ENCODE measurements around the gene GOLGA1.
"Not testable (repeated sequence)": the region's sequence is repeated elsewhere in the genome, so short reads cannot be mapped to it uniquely, and the experiment has no call there.

GOLGA1 gene

GRCh38 chr9:124934290-124934689 is 6.6 kb downstream of the GOLGA1 start:
- no peak for DNase-seq

GRCh38 chr9:124932333-124932732 is 8.6 kb downstream of the GOLGA1 start:
- no peak for DNase-seq

- DNase-seq = no peak
These were observed 11.4 kb downstream of the GOLGA1 start for GRCh38 chr9:124929464-124929863.

- no peak for DNase-seq
These were observed 12.8 kb downstream of the GOLGA1 start for GRCh38 chr9:124928116-124928515.

- DNase-seq = not testable (repeated sequence)
These were observed 20.5 kb downstream of the GOLGA1 start for GRCh38 chr9:124920394-124920793.

- no peak for DNase-seq
These were observed 26.0 kb downstream of the GOLGA1 start for GRCh38 chr9:124914753-124915405.

- no peak for DNase-seq
These were observed 27.5 kb downstream of the GOLGA1 start for GRCh38 chr9:124913378-124913777.

GRCh38 chr9:124911766-124912165 is 29.1 kb downstream of the GOLGA1 start:
- no peak for DNase-seq

- DNase-seq = no peak
These were observed 32.8 kb downstream of the GOLGA1 start for GRCh38 chr9:124908098-124908497.

GRCh38 chr9:124906966-124907365 is 33.9 kb downstream of the GOLGA1 start:
- DNase-seq = no peak

- no peak for DNase-seq
These were observed 41.0 kb downstream of the GOLGA1 start for GRCh38 chr9:124899845-124900244.

- DNase-seq = no peak
These were observed 43.1 kb downstream of the GOLGA1 start for GRCh38 chr9:124897570-124898460.

GRCh38 chr9:124894741-124895170 is 46.1 kb downstream of the GOLGA1 start:
- DNase-seq = peak; percentile 24 to 40

GRCh38 chr9:124894035-124894740 is 46.7 kb downstream of the GOLGA1 start:
- no peak for DNase-seq

- no peak for DNase-seq
These were observed 50.7 kb downstream of the GOLGA1 start for GRCh38 chr9:124890179-124890578.

- no peak for DNase-seq
These were observed 51.9 kb downstream of the GOLGA1 start for GRCh38 chr9:124889006-124889405.

- DNase-seq = no peak
These were observed 53.1 kb downstream of the GOLGA1 start for GRCh38 chr9:124887832-124888231.

- DNase-seq = no peak
These were observed 53.9 kb downstream of the GOLGA1 start for GRCh38 chr9:124886866-124887492.

- no peak for DNase-seq
These were observed 54.4 kb downstream of the GOLGA1 start for GRCh38 chr9:124886461-124886860.

GRCh38 chr9:124885551-124885950 is 55.3 kb downstream of the GOLGA1 start:
- DNase-seq = no peak

- no peak for DNase-seq
These were observed 56.5 kb downstream of the GOLGA1 start for GRCh38 chr9:124884376-124884775.

- no peak for DNase-seq
These were observed 58.7 kb downstream of the GOLGA1 start for GRCh38 chr9:124882231-124882630.

- no peak for DNase-seq
These were observed 59.6 kb downstream of the GOLGA1 start for GRCh38 chr9:124881138-124881743.
